HFF-Myc (cell line): Measurements from ENCODE around the gene TSNAXIP1.

Experiments used
- DNase-seq: peaks from one replicate; pipeline ENCODE4 v3.0.0-alpha.2; 2011; ENCODE audit warnings: low read depth; ENCODE audit errors: extremely low read depth
- H3K4me3 ChIP-seq: replicated peaks from 2 replicates; pipeline ENCODE4 v1.5.1; 2011; ENCODE audit warnings: low read depth, mild to moderate bottlenecking, control low read depth, low read length
- CTCF ChIP-seq: IDR thresholded peaks from 2 replicates; pipeline ENCODE4 v1.5.1; 2012; ENCODE audit warnings: mild to moderate bottlenecking, low read depth, low read length, control low read depth; ENCODE audit errors: missing control alignments

TSNAXIP1 gene

GRCh38 chr16:67868290-67868689, 61.6 kb downstream of the TSNAXIP1 start:
- DNase-seq = no peak
- H3K4me3 ChIP-seq = no peak overlapping the region
- TF ChIP-seq CTCF = no peak

- no peak for TF ChIP-seq CTCF
- H3K4me3 ChIP-seq = no peak overlapping the region
- no peak for DNase-seq
Measured at GRCh38 chr16:67869653-67870052, 63.0 kb downstream of the TSNAXIP1 start.

- no peak for DNase-seq
- no peak for TF ChIP-seq CTCF
- H3K4me3 ChIP-seq = no peak overlapping the region
Measured at GRCh38 chr16:67871256-67871655, 64.6 kb downstream of the TSNAXIP1 start.

- DNase-seq = no peak
- peak overlapping the region; percentile 93; the same call in 1 of the 2 replicates for H3K4me3 ChIP-seq
- no peak for TF ChIP-seq CTCF
Measured at GRCh38 chr16:67872131-67872630, 65.5 kb downstream of the TSNAXIP1 start.

- TF ChIP-seq CTCF = no peak
- H3K4me3 ChIP-seq = peak within 1 kb of the TSS; percentile 93
- no peak for DNase-seq
Measured at GRCh38 chr16:67872631-67873434, 66.1 kb downstream of the TSNAXIP1 start, which contains the start of gene EDC4. Gene EDC4, plus strand, starts transcription at chr16:67873052. Its CDS starts 210 bp downstream, at chr16:67873262.

- peak overlapping the region; percentile 93 for H3K4me3 ChIP-seq
- TF ChIP-seq CTCF = no peak
- no peak for DNase-seq
Measured at GRCh38 chr16:67873435-67874370, 67.0 kb downstream of the TSNAXIP1 start.
